ENCODE measurements around the gene UBE4B.

UBE4B gene

DNA sequence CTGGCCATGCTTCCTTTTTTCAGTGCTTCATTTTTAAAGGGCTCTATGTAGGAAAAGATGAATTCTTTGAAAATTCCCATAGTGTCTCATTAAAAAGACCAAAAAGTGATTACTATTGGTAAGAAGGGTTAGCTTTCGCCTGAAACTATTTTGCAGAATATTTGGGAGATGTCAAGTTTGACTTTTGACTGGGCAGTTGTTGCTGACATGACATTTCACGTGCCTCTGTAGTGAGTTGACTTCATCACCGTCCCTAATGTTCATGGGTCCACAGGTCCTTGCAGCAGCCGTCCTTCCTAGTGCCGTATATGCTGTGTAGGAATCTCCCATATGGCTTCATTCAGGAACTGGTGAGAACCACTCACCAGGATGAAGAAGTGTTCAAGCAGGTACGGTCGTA, 88.9 kb downstream of the UBE4B start:
- no peak for DNase-seq

DNA sequence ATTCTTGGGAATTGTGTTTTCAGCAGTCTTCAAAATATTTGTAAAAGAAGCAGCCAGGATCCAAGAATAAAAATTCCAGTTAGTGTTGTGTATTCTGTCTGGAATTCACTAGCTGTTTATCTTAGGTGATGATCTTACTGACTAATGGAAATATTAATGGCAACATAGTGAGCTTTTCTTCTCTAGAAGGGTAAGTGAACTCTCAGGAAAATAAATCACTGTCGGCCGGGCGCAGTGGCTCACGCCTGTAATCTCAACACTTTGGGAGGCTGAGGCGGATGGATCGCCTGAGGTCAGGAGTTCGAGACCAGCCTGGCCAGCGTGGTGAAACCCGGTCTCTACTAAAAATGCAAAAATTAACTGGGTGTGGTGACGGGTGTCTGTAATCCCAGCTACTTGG, 90.2 kb downstream of the UBE4B start:
- DNase-seq = no peak

DNA sequence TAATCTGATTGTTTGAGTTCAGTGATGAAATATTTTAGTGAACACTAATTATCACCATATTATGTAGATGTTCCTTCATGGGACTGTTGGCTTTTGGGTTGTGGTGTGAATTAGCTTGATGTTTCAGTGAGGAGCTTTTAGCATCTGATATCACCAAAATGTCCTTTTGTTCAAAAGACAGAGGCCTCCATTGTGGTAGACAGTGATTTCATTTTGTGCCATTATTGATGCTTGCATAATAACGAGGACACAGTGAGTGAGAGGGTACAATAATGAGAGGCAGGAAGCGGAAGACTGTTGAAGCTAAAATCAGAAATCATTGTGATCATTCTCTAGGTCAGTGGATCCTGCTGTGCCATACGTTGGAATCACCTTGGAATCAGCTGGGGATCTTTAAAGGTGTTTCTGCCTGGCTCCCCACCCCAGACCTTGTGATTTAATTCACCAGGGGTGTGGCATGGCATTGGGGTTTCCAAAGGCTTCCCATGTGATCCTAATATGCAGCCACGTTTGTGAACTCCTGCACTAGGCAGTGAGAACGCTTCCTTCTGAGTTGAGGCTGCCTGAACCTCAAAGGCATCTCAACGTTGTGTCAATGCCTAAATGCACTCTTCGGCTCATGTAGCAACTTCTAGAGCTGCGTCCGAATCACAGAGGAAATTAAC, 95.5 kb downstream of the UBE4B start:
- DNase-seq = no peak

DNA sequence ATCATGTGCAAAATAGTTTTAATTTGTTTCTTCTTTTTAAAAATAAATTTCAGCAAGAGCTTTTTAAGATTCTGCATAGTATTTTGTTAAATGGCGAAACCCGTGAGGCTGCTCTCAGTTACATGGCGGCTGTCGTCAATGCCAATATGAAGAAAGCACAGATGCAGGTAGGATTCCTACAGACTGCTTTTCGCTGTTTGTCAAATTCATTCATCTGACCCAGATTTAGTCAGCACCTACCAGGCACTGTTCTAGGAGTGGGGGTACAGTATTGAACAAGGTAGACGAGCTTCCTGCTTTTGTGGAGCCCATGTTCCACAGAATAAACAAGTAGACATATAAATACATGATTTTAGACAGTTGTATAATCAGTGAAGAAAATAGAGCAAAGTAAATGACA, 99.6 kb downstream of the UBE4B start:
- no peak for DNase-seq

DNA sequence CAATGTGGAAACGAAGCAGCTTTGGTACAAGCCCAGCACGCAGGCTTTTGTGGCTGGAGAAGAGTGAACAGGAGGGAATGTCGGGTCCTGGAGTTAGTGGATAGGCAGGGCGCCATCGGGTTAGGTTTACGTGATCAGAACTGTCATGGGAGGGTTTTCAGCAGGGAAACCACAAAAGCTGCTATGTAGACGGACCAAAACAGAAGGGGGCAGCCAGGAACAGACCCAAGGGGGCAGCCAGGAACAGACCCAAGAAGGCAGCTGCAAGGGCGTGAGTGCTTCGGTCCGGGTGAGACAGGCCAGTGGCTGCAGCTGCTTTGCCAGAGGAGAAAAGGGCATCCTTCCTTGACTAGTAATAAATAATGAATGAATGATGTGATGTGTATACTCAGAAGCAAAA, 100.1 kb downstream of the UBE4B start:
- DNase-seq = no peak

DNA sequence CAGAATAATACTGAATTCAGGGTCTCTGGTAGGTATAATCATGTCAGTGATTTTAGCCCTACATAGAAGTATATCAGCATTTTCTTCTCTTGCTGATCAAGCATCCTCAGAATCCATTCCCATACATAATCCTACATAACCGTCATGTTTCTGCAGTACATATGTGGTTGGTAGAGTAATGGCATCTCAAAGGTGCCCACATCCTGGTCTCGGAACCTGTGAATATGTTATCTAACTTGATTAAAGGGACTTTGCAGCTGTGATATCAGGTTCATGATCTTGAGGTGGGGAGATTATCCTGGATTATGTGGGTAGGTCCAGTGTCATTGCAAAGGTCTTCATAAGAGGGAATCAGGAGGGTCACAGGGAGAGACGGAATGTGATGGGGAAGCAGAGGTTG, 108.2 kb downstream of the UBE4B start:
- DNase-seq = no peak

DNA sequence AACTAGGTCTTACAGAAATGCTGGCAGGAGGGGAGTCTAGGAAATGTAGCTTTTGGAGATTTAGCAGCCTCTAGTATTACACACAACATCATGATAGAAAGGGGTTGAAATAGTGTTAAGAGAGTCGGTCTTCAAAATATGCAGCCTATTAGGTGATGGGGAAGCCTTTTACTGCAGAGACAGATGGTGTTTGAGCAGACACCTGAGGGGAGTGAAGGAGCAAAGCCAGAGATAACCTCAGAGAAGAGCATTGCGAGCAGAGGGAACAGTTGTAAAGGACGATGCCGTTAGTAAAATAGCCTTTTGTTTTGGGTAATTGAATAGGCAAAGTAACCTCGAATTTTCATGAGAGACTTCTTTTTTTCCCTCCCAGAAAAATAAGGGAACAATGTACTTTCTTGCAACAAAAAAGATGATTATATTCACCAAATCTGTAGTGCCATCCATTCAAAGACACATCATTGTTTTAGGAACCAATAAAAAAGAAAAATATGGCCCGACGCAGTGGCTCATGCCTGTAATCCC, 111.3 kb downstream of the UBE4B start:
- no peak for DNase-seq

DNA sequence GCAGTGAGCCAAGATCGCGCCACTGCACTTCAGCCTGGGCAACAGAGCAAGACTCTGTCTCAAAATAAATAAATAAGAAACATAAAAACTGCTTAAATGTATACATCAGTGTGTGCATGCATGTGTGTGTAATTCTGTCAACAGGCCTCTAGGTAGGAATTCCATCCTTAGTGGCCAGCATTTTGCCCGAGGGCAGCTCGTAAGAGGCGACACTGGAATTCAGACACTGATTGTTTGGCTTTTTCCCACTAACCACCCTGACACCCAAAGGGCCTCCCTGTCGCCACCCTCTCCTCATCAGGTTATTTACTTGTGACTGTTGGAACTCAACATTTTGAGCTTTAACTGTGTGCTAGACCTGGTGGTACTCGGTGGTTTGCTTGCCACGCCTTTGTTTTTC, 113.6 kb downstream of the UBE4B start:
- no peak for DNase-seq

DNA sequence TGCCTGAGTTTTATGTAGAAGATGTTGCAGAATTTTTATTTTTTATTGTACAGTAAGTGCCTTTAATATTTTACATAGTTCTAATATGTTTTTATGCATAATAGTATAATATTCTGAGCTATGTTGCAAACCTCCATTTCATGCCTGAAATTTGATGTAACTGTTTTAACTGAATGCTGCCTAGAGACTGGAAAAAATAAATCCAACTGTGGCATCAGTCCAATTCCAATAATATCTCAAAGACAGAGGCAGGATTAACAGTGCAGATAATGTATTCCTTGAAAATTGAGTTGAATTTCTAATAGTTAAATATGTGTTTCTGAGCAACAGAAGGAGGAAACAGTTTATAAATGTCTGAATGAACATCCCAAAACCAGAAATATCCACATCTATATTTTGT, 116.5 kb downstream of the UBE4B start:
- no peak for DNase-seq

DNA sequence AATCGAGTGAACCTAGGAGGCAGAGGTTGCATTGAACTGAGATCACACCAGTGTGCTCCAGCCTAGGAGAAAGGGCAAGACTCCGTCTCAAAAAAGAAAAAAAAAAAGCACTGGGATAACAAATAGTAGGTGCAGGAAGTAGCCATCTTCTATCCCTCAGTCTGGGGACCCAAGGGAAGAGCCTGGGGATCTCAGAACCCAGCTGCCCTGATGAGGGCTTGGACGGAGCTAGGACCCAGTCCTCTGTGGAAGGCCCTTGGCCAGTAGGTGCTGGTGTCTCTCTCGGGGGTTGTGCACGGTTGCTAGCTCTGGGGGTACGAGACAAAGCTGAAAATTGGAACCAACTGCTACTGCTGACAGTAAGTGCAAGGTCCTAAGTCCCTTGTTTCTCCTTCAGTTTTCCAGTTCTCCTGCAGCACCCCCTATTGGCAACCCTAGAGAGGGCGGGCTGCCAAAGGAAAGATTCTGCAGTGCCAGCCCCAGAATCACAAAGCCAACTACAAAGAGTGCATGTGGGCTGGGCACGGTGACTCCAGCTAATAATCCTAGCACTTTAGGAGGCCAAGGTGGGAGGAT, 120.0 kb downstream of the UBE4B start:
- peak; percentile 65 for DNase-seq

DNA sequence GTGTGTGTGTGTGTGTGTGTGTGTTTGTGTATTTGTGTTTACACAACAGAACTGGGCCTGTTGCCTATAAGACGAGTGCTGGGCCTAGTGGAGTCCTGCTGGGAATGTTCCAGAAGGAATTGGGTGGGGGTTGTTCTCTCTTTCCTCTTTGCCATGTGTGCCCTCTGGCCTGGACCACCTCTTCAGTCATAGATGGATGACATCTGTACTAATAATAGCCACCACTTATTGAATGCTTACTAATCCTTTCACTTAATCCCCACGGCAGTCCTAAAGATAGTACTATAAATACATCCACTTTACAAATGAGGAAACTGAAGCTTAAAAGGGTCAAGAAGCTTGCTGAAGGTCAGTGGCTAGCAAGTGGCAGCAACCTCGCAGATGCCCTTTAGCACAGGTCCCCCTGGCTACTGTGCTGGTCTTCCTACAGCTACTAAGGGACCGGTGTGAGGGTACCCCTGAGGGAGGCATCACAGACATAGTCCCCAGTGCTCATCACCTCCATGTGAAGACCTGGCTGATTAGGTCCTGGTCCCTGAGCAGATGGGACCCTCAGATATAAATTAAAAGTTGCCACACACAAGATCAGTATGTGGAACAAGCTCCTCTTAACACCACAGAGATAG, 122.4 kb downstream of the UBE4B start:
- DNase-seq = no peak

DNA sequence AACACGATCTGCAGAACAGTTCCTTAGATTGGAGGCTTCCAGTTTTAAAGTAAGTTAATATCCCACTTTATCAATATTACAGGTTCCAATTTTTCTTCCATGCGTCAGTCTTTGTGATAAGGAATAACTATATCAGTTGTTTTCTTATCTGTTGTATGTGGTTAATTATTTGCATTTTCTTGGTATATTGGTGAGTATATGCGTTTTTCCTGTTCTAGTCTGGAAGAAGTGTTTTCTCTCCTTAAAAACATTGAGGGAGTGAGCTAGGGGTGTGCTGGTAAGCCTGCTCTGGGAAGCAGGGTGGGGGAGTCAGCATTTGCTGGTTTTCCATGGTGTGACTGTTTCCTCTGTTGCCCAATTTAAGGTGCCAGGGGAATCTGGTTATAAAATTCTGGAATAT, 127.4 kb downstream of the UBE4B start:
- DNase-seq = no peak

DNA sequence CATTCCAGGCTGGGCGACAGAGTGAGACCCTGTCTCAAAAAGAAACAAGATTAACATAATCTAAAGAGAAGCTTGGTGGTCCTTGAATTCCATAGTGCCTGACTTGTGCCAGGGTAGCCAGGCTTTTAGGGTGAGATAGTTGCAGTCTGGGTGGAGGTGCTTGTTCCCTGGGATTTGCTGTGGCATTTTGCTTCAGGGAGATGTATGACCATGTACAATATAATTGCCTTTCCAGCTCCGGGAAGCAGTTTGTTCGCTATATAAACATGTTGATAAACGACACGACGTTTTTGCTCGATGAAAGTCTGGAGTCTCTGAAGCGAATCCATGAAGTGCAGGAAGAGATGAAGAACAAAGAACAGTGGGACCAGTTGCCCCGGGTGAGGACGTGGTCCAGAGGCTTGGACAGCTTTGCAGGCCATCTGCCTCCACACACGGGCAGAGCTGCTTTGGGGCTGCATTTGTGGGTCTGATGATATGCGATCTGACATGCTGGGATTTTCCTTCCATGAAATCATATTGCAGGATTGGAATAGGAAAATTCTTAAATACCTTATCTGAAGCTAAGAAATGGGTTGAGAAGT, 128.2 kb downstream of the UBE4B start:
- DNase-seq = no peak

DNA sequence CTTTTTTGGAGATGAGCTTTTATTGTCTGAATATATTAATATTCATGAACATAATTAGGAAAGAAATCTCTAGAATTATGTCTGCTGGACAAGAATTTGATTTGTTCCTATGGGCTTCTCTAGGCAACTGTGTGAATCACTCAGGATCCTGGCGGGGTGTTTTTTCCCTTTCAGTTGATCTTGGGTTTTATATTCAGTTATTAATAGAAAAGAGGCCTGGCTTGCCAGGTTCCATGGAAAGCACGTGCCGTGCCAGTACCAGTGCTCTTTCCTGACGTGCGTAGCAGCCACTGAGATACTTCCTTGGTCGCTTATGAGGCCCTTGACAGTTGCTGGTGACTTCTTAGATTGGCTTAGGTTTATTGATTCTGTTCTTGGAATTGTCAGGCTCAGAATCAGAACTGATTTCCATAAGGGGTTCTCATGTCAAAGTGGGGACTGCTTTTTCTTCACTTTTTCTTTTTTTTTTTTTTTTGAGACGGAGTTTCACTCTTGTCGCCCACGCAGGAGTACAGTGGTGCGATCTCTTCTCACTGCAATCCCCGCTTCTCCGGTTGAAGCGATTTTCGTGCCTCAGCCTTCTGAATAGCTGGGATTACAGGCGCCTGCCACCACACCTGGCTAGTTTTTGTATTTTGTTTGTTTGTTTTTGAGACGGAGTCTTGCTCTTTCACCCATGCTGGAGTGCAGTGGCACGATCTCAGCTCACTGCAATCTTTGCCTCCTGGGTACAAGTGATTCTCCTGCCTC, 129.0 kb downstream of the UBE4B start:
- no peak for DNase-seq

DNA sequence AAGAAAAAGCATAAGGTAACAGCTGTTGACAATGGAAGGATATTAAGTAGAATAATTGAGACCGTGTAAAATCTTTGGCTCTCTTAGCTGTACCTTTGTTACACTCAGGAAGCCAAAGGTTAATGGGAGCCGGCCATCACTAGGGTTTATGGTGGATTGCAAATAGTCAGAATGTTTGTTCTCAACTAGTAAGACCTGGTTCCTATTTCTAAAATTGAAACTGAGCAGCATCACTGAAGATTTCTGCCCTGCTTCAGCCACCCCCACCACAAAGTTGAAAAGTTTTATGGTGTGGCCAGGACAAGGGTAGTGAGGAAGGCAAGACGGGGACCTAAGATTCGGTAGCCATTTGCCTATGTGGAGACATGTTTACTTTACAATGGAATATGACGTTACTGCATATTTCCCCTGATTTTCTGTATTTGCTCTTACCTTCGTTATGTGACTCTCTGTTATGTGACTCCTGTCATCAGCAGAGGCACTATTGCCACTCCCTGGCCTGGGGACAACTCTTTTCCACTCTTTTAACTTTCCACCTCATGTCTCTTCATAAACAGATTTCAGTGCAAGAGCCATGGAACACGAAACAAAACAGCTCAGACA, 136.3 kb downstream of the UBE4B start:
- DNase-seq = no peak

DNA sequence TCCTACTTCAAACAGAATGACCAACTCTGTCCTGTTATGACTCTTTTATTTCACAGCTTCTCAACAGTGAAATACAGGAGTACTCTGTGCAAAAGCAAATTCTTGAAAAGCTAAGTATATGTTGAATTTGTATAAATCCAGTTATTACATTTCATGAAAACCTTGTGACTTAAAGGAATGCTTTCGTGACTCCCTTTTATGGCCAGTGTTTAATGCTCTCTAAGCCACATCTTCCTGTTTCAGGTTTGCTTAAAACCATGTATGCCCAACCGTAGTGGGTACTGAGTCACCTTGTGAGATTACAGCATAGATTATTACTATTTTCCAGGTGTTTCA, 137.4 kb downstream of the UBE4B start:
- DNase-seq = peak; percentile 25

DNA sequence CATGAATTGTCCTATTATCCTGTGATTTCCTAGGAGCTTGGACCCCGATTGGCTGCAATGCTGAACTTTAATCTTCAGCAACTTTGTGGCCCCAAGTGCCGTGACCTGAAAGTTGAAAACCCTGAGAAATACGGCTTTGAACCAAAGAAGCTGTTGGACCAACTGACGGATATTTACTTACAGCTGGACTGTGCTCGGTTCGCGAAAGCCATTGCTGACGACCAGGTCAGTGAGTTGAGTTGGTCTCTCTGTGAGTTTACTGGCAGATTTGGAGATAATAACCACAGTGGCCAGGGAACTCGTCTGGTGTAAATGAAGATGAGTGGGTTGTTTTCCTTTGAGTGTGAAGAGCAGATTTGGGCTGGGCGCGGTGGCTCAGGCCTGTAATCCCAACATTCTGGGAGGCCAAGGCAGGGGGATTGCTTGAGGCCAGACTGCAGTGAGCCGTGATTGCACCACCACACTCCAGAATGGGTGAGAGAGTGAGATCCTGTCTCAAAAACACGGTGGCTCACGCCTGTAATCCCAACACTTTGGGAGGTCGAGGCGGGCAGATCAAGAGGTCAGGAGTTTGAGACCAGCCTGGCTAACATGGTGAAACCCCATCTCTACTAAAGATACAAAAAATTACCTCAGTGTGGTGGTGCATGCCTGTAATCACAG, 138.5 kb downstream of the UBE4B start:
- no peak for DNase-seq

DNA sequence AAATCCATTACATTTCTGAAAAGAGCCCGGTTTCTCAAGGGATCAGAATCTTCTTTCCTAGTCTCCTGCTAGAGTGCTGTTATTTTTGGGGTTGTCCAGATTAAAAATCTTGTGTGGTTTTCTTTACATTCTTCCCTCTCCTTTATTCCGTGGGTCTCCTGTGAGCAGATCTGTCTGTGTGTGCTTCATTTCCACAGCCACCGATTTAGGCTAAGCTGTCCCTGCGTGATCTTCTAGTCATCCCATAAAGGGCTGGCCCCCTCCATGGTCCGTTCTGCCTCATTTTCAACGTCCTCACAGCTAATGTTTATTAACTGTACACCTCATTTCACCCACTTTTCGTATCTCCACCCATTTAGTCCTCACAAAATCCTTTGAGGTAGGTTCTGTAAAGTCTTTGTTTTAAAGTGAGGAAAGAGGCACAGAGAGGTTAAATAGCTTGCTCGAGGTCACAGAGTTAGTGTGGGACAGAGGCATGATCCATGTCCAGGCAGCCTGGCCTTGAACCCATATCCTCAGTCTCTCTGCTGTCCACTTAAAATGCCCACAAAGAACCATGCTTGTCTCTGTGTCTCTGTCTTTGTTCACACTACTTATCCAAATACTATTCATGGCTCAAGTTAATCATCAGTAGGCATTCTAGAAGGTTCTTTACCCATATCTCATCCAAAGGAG, 139.4 kb downstream of the UBE4B start:
- no peak for DNase-seq

DNA sequence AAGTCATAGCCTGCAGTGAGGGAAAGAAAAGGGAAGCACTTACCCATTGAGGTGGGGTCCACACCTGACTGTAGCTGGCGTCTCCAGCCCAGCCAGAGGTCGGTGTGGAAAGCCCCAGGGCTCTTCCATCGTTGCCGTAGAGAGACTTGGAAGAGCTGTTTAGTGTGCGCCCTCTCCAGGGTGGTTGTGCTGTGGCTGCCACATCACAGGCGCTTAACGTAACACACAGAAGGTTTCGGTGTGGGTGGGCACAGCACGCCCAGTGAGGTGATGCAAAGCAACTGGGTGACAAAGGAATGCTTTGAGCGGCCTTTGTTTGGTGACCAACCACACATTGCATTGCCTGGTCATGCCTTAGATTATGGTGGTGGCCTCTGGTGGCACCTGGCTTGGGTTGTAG, 140.8 kb downstream of the UBE4B start:
- no peak for DNase-seq

DNA sequence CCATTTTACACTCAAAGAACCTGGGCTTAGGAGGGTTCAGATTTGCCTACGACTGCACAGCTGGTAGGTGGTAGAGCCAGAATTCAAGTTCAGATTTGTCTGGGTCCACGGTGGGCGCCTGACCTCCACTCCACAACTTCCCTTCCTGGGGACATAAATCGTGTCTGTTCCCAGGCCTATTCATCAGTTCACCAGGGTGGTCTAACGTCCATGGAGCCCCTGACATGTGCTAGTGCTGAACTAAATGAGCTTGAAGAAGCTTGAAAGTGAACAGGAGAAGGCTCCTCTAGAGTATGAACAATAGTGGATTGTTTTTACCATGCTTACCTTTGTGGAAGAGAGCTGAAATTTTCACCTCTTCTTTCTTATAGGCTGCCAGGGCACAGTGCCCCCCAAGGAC, 145.1 kb downstream of the UBE4B start:
- DNase-seq = no peak

DNA sequence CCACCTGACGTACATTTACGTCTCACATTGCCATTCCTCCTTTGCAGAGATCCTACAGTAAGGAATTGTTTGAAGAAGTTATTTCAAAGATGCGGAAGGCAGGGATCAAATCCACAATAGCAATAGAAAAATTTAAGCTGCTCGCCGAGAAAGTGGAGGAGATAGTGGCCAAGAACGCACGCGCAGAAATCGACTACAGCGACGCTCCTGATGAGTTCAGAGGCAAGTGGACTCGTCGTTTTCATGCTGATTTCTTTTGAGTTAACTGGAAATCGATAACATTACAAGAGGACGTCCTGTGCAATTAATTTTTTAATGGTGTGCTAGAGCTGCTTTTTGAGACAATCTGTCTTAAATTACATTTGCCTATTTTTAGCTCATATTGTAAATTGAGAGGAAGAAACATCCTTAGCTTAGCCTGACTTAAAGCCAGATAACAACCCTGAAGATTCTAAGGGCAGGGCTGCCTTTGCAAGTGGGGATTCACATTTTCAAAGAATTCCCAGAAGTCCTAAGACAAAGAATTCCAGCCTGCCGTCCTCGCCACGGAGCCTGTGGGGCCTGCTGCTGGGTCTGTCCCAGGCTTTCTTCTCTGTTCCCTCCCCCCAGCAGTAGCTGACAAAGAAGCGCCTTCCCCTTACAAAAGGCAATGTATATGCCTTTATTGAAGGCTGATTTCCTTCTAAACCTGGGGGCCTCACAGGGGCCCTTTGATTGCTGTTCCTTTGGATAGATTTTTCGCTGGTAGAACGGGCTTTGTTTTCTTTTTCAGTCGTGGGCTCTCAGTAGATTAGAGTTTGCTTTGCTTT, 146.0 kb downstream of the UBE4B start:
- DNase-seq = no peak

Measured in activated CD4-positive, alpha-beta T cell treated with anti-CD3 and anti-CD28 coated beads for 48 hours (primary cell).